CD8-positive, alpha-beta memory T cell (primary cell): ENCODE measurements around the gene ACSF2. TPM values are rescaled to one million over a fixed set of nuclear protein-coding genes. Genes with fewer than 3 reads are reported as not detected.
"Not testable (repeated sequence)": the region's sequence is repeated elsewhere in the genome, so short reads cannot be mapped to it uniquely, and the experiment has no call there.

Source experiments
- CTCF ChIA-PET: fragments of 350-600 bp; sonication (Branson Sonifier 250); formaldehyde crosslinking; loops from one replicate; lab custom pipeline; 2021; ENCODE audit warnings: antibody characterized with exemption; lab: Charles Lee
- POLR2A ChIA-PET: fragments of 350-600 bp; sonication (Branson Sonifier 250); formaldehyde crosslinking; loops from one replicate; lab custom pipeline; 2021; ENCODE audit warnings: antibody characterized with exemption; lab: Charles Lee
- DNase-seq, 5 donors: peaks; one replicate each; pipeline versions ENCODE4 v3.0.0 to v3.0.0-alpha.2; 2020 to 2022; ENCODE audit warnings: mixed read lengths in 1 of 5
- H3K27ac ChIP-seq: one replicate; pipeline ENCODE4 v1.7.0; 2013; ENCODE audit warnings: low read depth, mild to moderate bottlenecking, low read length, moderate library complexity
- H3K27me3 ChIP-seq: 2 replicates; pipeline ENCODE4 v1.7.0; 2013; ENCODE audit warnings: low read length, mild to moderate bottlenecking; ENCODE audit not compliant: insufficient read depth, poor library complexity, severe bottlenecking
- H3K36me3 ChIP-seq: 2 replicates; pipeline ENCODE4 v1.7.0; 2013; ENCODE audit warnings: mild to moderate bottlenecking, low read length, moderate library complexity; ENCODE audit not compliant: insufficient read depth
- H3K4me1 ChIP-seq: 2 replicates; pipeline ENCODE4 v1.7.0; 2013; ENCODE audit warnings: mild to moderate bottlenecking, low read length, moderate library complexity; ENCODE audit not compliant: insufficient read depth
- H3K4me3 ChIP-seq: 2 replicates; pipeline ENCODE4 v1.7.0; 2013; ENCODE audit warnings: mild to moderate bottlenecking, low read length
- H3K9me3 ChIP-seq: 2 replicates; pipeline ENCODE4 v1.7.0; 2013; ENCODE audit warnings: mild to moderate bottlenecking, low read length
- H3K27ac Mint-ChIP-seq, 8 donors: one replicate each; pipeline ENCODE4 v1.8.0; 2020 to 2021; ENCODE audit warnings: mixed read lengths in 8 of 8, mild to moderate bottlenecking in 6 of 8, inconsistent platforms in 3 of 8, moderate library complexity in 3 of 8
- H3K27me3 Mint-ChIP-seq, 2 donors: one replicate each; pipeline ENCODE4 v1.8.0; 2020 to 2021; ENCODE audit warnings: mixed read lengths in 2 of 2, mild to moderate bottlenecking in 1 of 2, moderate library complexity in 1 of 2
- H3K36me3 Mint-ChIP-seq, 3 donors: one replicate each; pipeline ENCODE4 v1.8.0; 2020 to 2021; ENCODE audit warnings: mixed read lengths in 3 of 3, inconsistent platforms in 1 of 3, mild to moderate bottlenecking in 1 of 3
- H3K4me1 Mint-ChIP-seq, 3 donors: one replicate each; pipeline ENCODE4 v1.8.0; 2020 to 2021; ENCODE audit warnings: mixed read lengths in 3 of 3, inconsistent platforms in 1 of 3, mild to moderate bottlenecking in 1 of 3
- H3K4me3 Mint-ChIP-seq, 7 donors: one replicate each; pipeline ENCODE4 v1.8.0; 2020 to 2021; ENCODE audit warnings: mixed read lengths in 7 of 7, mild to moderate bottlenecking in 6 of 7, moderate library complexity in 4 of 7, inconsistent platforms in 2 of 7
- H3K9me3 Mint-ChIP-seq, 5 donors: one replicate each; pipeline ENCODE4 v1.8.0; 2020 to 2022; ENCODE audit warnings: mixed read lengths in 5 of 5, mild to moderate bottlenecking in 3 of 5, moderate library complexity in 2 of 5, inconsistent platforms in 1 of 5
- polyA plus RNA-seq: library from polyadenylated mRNA; unstranded; fragments of 300-500 nt; fragmentation: Illumina TruSeq; gene quantifications from one replicate; pipeline ENCODE4 v1.2.3, GENCODE V29; 2021
- total RNA-seq, 2 experiments: library from RNA; stranded (reverse); gene quantifications; one replicate each; pipeline ENCODE4 v1.2.3, GENCODE V29; 2021

The ACSF2 gene
- total and polyA plus RNA-seq, 3 experiments from 2014 or later = 3.1 to 14.8 (median 12.4) TPM

- peak within 1 kb of the TSS in 5 of 7 donors; percentile 15 to 82 (median 54) for H3K4me3 Mint-ChIP-seq
- POLR2A ChIA-PET = interaction anchor here (1.1 kb wide), 1 partner anchor 10 kb away, joined by 4 read pairs; the partner anchor contains the start of gene RSAD1
- H3K9me3 Mint-ChIP-seq = no peaks in the 10 kb centered on the region
- H3K27me3 Mint-ChIP-seq = peaks cover 18 to 20% of the 10 kb centered on the region in 2 donors
- CTCF ChIA-PET = interaction anchor here (0.9 to 1.5 kb wide), 2 partner anchors 11 to 71 kb away, joined by 4 to 5 read pairs; partner anchors contain the start of gene LRRC59
- H3K4me1 Mint-ChIP-seq = peaks cover 7 to 28% (median 12%) of the 10 kb centered on the region in 3 donors
- no peak within 1 kb of the TSS for H3K27ac Mint-ChIP-seq
- Histone ChIP-seq H3K27ac (no peak within 1 kb of the TSS), H3K27me3 (peaks cover 11% of the 10 kb centered on the region), H3K9me3 (no peaks in the 10 kb centered on the region), H3K36me3 (no peaks in the 10 kb centered on the region), H3K4me3 (no peak within 1 kb of the TSS), H3K4me1 (no peaks in the 10 kb centered on the region)
- DNase-seq = no peak
- peaks cover 0 to 13% (median 6%) of the 10 kb centered on the region in 3 donors for H3K36me3 Mint-ChIP-seq
Observed at GRCh38 chr17:50468304-50469207, 42.5 kb downstream of the ACSF2 start, which contains the start of gene CHAD. TSS of gene CHAD (minus strand) at chr17:50468880. CDS start at chr17:50468813, 67 bp downstream.

GRCh38 chr17:50469208-50469605 lies 43.2 kb downstream of the ACSF2 start:
- no peak overlapping the region for H3K4me3 ChIP-seq
- H3K27me3 ChIP-seq = peaks cover 11% of the 10 kb centered on the region
- peak overlapping the region in 1 of 7 donors; percentile 20 for H3K4me3 Mint-ChIP-seq
- no peaks in the 10 kb centered on the region for H3K4me1 ChIP-seq
- H3K9me3 ChIP-seq = no peaks in the 10 kb centered on the region
- H3K9me3 Mint-ChIP-seq = no peaks in the 10 kb centered on the region
- no peaks in the 10 kb centered on the region for H3K36me3 ChIP-seq
- no peak overlapping the region for H3K27ac ChIP-seq
- DNase-seq = no peak
- ChIA-PET CTCF (no interaction called here), POLR2A (no interaction called here)
- H3K27ac Mint-ChIP-seq = no peak overlapping the region
- H3K27me3 Mint-ChIP-seq = peaks cover 18 to 20% of the 10 kb centered on the region in 2 donors
- peaks cover 0 to 15% (median 6%) of the 10 kb centered on the region in 3 donors for H3K36me3 Mint-ChIP-seq
- H3K4me1 Mint-ChIP-seq = peaks cover 7 to 28% (median 12%) of the 10 kb centered on the region in 3 donors

- POLR2A ChIA-PET = no interaction called here
Observed at GRCh38 chr17:50469671-50470305, 43.8 kb downstream of the ACSF2 start.

GRCh38 chr17:50470426-50470825 lies 44.4 kb downstream of the ACSF2 start:
- H3K4me1 ChIP-seq = no peaks in the 10 kb centered on the region
- Mint-ChIP-seq H3K9me3 (no peaks in the 10 kb centered on the region), H3K36me3 (peaks cover 0 to 15% (median 6%) of the 10 kb centered on the region in 3 donors), H3K27ac (peak overlapping the region in 1 of 8 donors; percentile 32), H3K4me1 (peaks cover 7 to 28% (median 12%) of the 10 kb centered on the region in 3 donors), H3K4me3 (no peak overlapping the region), H3K27me3 (peaks cover 18 to 20% of the 10 kb centered on the region in 2 donors)
- no peak for DNase-seq
- H3K27me3 ChIP-seq = peaks cover 11% of the 10 kb centered on the region
- ChIA-PET POLR2A (no interaction called here), CTCF (interaction anchor here (0.5 kb wide), 1 partner anchor 61 kb away, joined by 4 read pairs; no protein-coding TSS in a partner anchor)
- no peaks in the 10 kb centered on the region for H3K9me3 ChIP-seq
- H3K27ac ChIP-seq = no peak overlapping the region
- H3K4me3 ChIP-seq = no peak overlapping the region
- H3K36me3 ChIP-seq = no peaks in the 10 kb centered on the region

More at GRCh38 chr17:50469671-50470305, 43.8 kb downstream of the ACSF2 start:
- peaks cover 18 to 20% of the 10 kb centered on the region in 2 donors for H3K27me3 Mint-ChIP-seq
- no peak overlapping the region for H3K4me3 ChIP-seq
- peak overlapping the region in 1 of 7 donors; percentile 20 for H3K4me3 Mint-ChIP-seq
- no peaks in the 10 kb centered on the region for H3K4me1 ChIP-seq
- no peaks in the 10 kb centered on the region for H3K9me3 Mint-ChIP-seq
- no peaks in the 10 kb centered on the region for H3K36me3 ChIP-seq
- peaks cover 7 to 28% (median 12%) of the 10 kb centered on the region in 3 donors for H3K4me1 Mint-ChIP-seq
- CTCF ChIA-PET = no interaction called here
- H3K27ac Mint-ChIP-seq = no peak overlapping the region
- H3K27ac ChIP-seq = no peak overlapping the region
- peaks cover 0 to 15% (median 6%) of the 10 kb centered on the region in 3 donors for H3K36me3 Mint-ChIP-seq
- DNase-seq = no peak
- no peaks in the 10 kb centered on the region for H3K9me3 ChIP-seq
- H3K27me3 ChIP-seq = peaks cover 11% of the 10 kb centered on the region

- peaks cover 0 to 15% (median 6%) of the 10 kb centered on the region in 3 donors for H3K36me3 Mint-ChIP-seq
- H3K9me3 Mint-ChIP-seq = no peaks in the 10 kb centered on the region
- no peak overlapping the region for H3K27ac Mint-ChIP-seq
- ChIA-PET CTCF (interaction anchor here (0.5 kb wide), 1 partner anchor 62 kb away, joined by 4 read pairs; no protein-coding TSS in a partner anchor), POLR2A (no interaction called here)
- no peak overlapping the region for H3K4me3 ChIP-seq
- no peak for DNase-seq
- peaks cover 16 to 18% of the 10 kb centered on the region in 2 donors for H3K27me3 Mint-ChIP-seq
- no peaks in the 10 kb centered on the region for H3K9me3 ChIP-seq
- peaks cover 11% of the 10 kb centered on the region for H3K27me3 ChIP-seq
- H3K27ac ChIP-seq = no peak overlapping the region
- no peak overlapping the region for H3K4me3 Mint-ChIP-seq
- H3K36me3 ChIP-seq = no peaks in the 10 kb centered on the region
- H3K4me1 Mint-ChIP-seq = peaks cover 5 to 24% (median 12%) of the 10 kb centered on the region in 3 donors
- no peaks in the 10 kb centered on the region for H3K4me1 ChIP-seq
Observed at GRCh38 chr17:50471009-50471905, 45.2 kb downstream of the ACSF2 start.

- H3K9me3 ChIP-seq = no peaks in the 10 kb centered on the region
- Mint-ChIP-seq H3K27ac (no peak overlapping the region), H3K27me3 (peaks cover 12 to 16% of the 10 kb centered on the region in 2 donors), H3K36me3 (peaks cover 0 to 15% (median 6%) of the 10 kb centered on the region in 3 donors), H3K9me3 (no peaks in the 10 kb centered on the region), H3K4me1 (peaks cover 0 to 14% (median 7%) of the 10 kb centered on the region in 3 donors), H3K4me3 (no peak overlapping the region)
- POLR2A ChIA-PET = no interaction called here
- DNase-seq = no peak
- no peak overlapping the region for H3K4me3 ChIP-seq
- no peaks in the 10 kb centered on the region for H3K36me3 ChIP-seq
- no peaks in the 10 kb centered on the region for H3K4me1 ChIP-seq
- H3K27me3 ChIP-seq = peaks cover 11% of the 10 kb centered on the region
- no peak overlapping the region for H3K27ac ChIP-seq
- CTCF ChIA-PET = interaction anchor here (0.8 to 1.5 kb wide), 3 partner anchors 10 to 154 kb away, joined by 3 to 4 read pairs (median 3); no protein-coding TSS in a partner anchor
Observed at GRCh38 chr17:50472286-50472685, 46.3 kb downstream of the ACSF2 start.

- H3K27me3 ChIP-seq = peaks cover 11% of the 10 kb centered on the region
- CTCF ChIA-PET = interaction anchor here (0.8 to 1.5 kb wide), 3 partner anchors 9 to 154 kb away, joined by 3 to 4 read pairs (median 3); no protein-coding TSS in a partner anchor
- H3K4me3 Mint-ChIP-seq, H3K4me3 ChIP-seq, H3K36me3 ChIP-seq, DNase-seq, H3K9me3 ChIP-seq, H3K9me3 Mint-ChIP-seq, H3K27ac ChIP-seq, POLR2A ChIA-PET, H3K27ac Mint-ChIP-seq, H3K4me1 ChIP-seq: not testable (repeated sequence)
- Mint-ChIP-seq H3K36me3 (peaks cover 0 to 15% (median 6%) of the 10 kb centered on the region in 3 donors), H3K27me3 (peaks cover 9 to 13% of the 10 kb centered on the region in 2 donors), H3K4me1 (peaks cover 0 to 10% (median 4%) of the 10 kb centered on the region in 3 donors)
Observed at GRCh38 chr17:50472761-50473161, 46.7 kb downstream of the ACSF2 start.
